ENCODE measurements around the gene RIBC2.

Gene RIBC2

DNA sequence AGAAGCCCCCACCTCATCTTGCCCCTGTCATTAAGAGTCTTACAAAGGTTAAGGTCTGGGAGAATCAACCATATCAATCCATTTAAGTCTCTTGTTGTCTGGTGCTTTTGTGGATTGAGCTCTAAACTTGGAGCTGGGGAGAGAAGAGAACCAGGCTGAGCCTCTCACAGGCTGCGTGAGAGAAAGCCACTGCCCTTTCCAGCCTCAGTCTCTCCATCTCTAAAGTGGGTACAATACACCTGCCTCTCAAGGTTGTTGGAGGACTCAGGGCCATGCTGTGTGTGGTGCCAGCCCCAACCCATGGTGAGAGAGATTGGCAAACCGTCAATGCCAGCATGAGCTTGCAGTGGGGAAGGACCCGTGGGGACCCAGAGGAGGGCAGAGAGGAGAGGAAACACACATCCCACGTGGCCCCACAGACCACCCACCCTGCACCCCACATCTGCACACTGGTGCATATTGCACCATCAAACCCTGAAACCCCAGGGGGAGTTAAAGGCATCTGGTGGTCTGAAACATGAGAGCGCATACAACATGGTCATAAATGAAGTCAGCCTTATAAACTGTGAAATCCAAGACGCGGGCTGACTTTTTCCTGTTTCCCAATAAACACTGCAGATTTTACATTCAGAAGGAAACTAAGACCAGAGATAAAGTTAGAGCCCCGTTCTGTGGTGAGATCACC is 61.7 kb downstream of the RIBC2 start:
- DNase-seq (ENCODE audit: low spot score): no peak

DNA sequence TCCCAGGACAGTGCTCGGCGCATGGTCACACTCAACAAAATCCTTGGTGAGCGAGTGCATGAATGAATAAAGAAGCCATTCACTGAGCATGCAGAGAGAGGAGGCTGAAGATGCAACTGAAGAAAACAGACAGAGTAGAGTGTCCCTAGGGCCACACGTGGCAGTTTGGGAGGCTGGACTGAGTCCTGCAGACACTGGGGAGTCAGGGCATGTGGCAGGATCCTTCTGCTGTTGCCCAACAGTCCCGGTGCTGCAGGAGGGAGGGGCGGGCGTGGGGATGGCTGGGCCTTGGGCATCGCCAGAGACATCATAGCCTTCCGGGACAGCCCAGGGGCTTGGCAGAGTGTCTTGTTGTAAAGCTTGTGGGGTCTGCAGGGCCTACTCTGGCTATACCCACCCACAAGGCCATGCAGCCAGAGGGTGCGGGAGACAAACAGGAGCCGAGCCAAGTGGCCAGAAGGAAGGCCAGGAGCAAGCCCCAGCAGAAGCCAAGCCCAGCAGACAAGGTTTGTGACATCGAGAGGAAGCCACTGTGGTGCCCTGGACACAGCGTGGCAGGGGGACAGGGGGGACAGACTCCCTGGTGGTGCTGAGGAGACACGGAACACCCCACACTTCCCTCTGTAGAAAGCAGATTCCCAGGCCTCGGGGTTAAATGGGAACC is 62.5 kb downstream of the RIBC2 start:
- peak; percentile 62 for DNase-seq (ENCODE audit: low spot score)

DNA sequence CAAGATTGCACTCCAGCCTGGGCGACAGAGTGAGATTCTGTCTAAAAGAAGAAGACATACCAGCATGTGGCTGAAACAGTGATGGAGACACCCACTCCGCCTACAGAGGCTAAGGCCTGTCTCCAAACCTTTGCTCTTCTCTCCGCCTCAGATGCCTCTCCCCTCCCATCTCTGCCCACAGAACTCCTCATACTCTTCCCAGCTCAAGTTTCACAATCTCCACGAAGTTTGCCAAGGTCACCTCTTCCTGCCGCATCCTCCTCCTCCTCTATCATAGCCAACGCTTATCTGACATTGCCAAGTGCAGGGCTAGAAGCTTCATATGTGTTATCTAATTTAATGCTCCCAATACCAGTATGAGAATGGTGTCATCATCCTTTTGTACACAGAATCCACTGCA is 63.3 kb downstream of the RIBC2 start:
- no peak for DNase-seq (ENCODE audit: low spot score)

DNA sequence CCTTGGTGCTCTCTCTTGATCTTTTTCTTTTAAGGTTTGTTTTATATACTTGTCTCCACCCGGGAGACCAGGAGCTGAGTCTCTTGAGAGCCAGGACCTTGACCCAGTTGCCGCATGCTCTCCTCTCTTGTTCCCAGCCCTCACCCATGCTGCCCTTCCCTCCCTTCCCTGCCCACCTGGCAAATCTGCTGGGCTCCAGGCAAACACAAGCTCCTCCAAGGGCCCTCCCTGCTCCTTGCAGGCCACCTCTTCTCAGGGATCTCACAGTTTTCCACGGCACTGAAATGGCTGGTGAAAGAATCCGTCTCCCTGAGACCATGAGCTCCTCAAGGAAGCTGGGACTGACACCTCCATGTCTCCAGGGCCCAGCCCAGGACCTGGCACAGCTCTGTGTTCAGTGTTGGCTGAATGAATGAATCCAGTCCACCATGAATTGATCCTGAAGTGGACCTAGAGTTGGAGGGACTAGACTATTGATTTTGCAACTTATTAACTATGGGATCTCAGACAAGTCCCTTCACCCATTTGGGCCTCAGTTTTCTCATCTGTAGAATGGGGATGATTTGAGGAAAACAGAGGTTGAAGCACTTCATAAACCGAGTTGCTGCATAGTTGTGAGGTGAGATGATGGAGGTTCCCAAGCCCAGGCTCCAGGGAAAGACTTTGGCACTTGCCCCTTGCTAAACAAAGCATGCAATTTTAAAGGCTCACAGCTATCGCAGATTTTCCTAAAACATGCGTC is 64.0 kb downstream of the RIBC2 start:
- DNase-seq (ENCODE audit: low spot score): no peak

DNA sequence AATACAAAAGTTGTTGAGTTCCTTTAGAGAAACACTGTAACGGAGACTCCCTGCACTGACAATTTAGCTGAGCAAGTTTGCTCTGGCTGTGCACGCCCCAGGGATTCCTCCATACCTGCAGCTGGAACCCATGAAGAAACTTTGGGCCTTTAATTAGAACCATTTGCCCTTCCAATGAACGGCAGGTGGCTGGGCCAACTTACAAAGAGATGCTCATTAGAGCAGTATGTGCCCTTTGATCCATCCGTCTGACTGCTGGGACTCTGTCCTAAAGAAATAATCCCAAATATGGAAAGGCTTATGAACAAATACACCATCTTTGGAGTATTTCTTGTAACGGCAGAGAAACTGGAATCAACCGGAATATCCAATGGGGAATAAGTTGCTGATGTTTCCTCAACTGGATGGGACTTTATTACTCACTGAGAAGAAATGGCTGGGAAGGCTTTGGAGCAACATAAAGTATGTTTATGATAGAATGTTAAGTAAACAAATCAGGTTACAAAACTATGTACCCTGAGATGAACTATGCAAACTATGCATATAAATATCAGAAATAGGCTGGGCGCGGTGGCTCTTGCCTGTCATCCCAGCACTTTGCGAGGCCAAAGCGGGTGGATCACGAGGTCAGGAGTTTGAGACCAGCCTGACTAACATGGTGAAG is 64.7 kb downstream of the RIBC2 start:
- DNase-seq (ENCODE audit: low spot score): no peak

DNA sequence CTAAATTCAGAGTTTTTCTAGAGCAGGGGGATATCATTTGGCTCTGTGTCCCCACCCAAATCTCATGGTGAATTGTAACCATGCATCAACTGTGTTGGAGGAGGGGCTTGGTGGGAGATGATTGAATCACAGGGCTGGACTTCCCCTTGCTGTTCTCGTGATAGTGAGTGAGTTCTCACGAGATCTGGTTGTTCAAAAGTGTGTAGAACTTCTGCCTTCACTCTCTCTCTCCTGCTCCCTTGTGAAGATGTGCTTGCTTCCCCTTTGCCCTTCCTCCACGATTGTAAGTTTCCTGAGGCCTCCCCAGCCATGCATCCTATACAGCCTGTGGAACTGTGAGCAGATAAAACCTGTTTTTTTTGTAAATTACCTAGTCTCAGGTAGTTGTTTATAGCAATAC is 67.2 kb downstream of the RIBC2 start:
- no peak for DNase-seq (ENCODE audit: low spot score)

DNA sequence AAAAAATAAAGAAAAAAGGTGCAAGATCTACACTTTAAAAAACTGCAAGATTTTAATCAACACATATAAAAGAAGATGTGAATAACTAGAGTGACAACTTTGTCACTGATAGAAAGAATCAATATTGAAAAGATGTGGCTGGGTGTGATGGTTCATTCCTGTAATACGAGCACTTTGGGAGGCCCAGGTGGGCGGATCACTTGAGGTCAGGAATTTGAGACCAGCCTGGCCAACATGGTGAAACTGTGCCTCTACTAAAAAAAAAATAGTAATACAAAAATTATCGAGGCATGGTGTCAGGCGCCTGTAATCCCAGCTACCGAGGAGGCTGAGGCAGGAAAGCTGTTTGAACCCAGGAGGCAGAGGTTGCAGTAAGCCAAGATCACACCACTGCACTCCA is 68.2 kb downstream of the RIBC2 start:
- no peak for DNase-seq (ENCODE audit: low spot score)

All from COLO829 (cell line).